ENCODE data around the gene NCK1. TPM values are rescaled to one million over a fixed set of nuclear protein-coding genes. Genes with fewer than 3 reads are reported as not detected.

Gene NCK1
- polyA plus RNA-seq, 2 of the 4 experiments (the other 2 are of a cell fraction): 30.2 to 60.8 TPM

DNA sequence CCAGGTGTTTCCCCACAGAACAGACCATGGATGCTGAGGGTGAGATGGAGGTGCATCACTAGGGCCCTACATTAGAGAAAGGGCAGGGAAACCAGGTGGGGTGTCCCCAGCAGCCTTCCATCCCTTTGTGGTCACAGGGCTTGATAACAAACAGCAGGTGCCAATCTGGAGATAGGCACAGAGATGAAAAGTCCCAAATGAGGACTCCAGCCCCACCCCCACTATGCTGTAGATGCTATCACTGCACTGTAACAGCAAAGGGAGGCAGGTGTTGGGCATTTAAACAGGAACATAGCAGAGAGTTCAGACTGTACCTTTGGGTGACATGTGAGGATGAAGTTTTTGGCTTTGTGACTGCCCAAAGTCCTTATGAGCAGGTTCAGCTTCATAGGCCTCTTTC, 117.2 kb downstream of the NCK1 start:
- no peak overlapping the region for H3K4me3 ChIP-seq
- FAIRE-seq: no peak
- no peak overlapping the region for H3K27ac ChIP-seq
- POLR2A ChIA-PET: no interaction called here
- no peaks in the 10 kb centered on the region for H3K4me1 ChIP-seq
- ATAC-seq: no peak
- CTCF ChIA-PET: no interaction called here
- no peaks in the 10 kb centered on the region for H3K9me3 ChIP-seq
- no peak for DNase-seq (ENCODE audit: low read depth in 1 of 2, low spot score in 1 of 2)
- no peak overlapping the region for H3K4me2 ChIP-seq
- TF ChIP-seq HOXB13 (CRISPR knock-in tag; IDR thresholded peaks at IDR 0.05; ENCODE audit: low read depth) (no peak), TP53 (CRISPR knock-in tag; IDR thresholded peaks at IDR 0.05) (no peak), KDM1A (IDR thresholded peaks at IDR 0.05; ENCODE audit: low read depth) (no peak), RNF2 (IDR thresholded peaks at IDR 0.05; ENCODE audit: borderline replicate concordance, low read depth) (no peak), NR3C1 (IDR thresholded peaks at IDR 0.05) (no peak)

DNA sequence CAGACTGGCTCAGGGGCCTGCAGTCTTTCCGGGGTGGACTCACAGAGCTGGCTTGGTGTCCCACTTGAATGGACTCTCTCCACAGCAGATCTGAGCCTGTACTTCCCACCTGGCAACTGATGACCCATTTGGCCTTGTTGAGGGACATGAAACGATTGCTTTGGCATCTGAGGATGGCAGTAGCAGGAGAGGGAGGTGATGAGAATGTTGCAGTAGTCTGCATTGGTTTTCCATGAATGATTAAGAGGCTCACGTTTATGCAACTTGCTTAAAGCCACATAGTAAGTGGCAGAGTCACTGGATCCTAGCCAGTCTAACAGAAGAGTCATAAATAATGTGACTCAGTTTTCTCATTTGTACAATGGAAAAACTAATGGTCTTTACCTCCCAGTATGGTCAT, 117.7 kb downstream of the NCK1 start:
- no peak for DNase-seq (ENCODE audit: low read depth in 1 of 2, low spot score in 1 of 2)
- ChIA-PET POLR2A (no interaction called here), CTCF (no interaction called here)
- Histone ChIP-seq H3K4me1 (no peaks in the 10 kb centered on the region), H3K4me3 (no peak overlapping the region), H3K9me3 (no peaks in the 10 kb centered on the region), H3K27ac (no peak overlapping the region), H3K4me2 (no peak overlapping the region)
- WGBS (ENCODE audit: missing lambda C conversion rate): 35% methylated on average over 2 of the region's 3 CpGs
- TF ChIP-seq EHMT2 (IDR thresholded peaks at IDR 0.05; ENCODE audit: low read depth): no peak
- TF ChIP-seq FOSL2 (IDR thresholded peaks at IDR 0.05): no peak
- TF ChIP-seq FOSL2 (CRISPR knock-in tag; IDR thresholded peaks at IDR 0.05): no peak
- TF ChIP-seq RFX5 (IDR thresholded peaks at IDR 0.05): peak; percentile 78; the same call in 1 of the 2 replicates
- no peak for ATAC-seq
- no peak for FAIRE-seq

DNA sequence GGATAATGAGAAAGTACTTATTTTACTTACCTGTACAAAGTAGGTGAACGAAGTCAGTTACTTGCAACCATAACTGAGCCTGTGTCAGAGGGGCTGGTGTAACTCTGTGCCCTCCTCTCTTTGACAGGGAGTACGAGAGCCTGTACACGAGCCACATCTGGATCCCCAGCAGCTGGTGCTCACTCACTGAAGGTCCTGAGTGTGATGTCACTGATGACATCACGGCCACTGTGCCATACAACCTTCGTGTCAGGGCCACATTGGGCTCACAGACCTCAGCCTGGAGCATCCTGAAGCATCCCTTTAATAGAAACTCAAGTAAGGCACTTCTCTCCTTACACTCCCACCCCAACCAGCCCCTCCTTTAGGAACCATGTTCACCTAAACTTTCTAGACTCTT, 120.0 kb downstream of the NCK1 start:
- TF ChIP-seq, protein P1, sequence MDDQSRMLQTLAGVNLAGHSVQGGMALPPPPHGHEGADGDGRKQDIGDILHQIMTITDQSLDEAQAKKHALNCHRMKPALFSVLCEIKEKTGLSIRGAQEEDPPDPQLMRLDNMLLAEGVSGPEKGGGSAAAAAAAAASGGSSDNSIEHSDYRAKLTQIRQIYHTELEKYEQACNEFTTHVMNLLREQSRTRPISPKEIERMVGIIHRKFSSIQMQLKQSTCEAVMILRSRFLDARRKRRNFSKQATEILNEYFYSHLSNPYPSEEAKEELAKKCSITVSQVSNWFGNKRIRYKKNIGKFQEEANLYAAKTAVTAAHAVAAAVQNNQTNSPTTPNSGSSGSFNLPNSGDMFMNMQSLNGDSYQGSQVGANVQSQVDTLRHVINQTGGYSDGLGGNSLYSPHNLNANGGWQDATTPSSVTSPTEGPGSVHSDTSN (IDR thresholded peaks at IDR 0.05): no peak
- TF ChIP-seq, protein P2, sequence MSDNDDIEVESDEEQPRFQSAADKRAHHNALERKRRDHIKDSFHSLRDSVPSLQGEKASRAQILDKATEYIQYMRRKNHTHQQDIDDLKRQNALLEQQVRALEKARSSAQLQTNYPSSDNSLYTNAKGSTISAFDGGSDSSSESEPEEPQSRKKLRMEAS (IDR thresholded peaks at IDR 0.05): no peak
- TF ChIP-seq CEBPB (IDR thresholded peaks at IDR 0.05) (no peak), ZSCAN20 (CRISPR knock-in tag; IDR thresholded peaks at IDR 0.05) (no peak), NR3C1 (IDR thresholded peaks at IDR 0.05) (no peak), EP300 (IDR thresholded peaks at IDR 0.05) (no peak), TFCP2L1 (CRISPR knock-in tag; IDR thresholded peaks at IDR 0.05) (no peak), JUNB (IDR thresholded peaks at IDR 0.05) (no peak), EHMT2 (IDR thresholded peaks at IDR 0.05; ENCODE audit: low read depth) (no peak), ZC3H11A (IDR thresholded peaks at IDR 0.05) (no peak), FOSL2 (IDR thresholded peaks at IDR 0.05) (no peak), FOSL2 (CRISPR knock-in tag; IDR thresholded peaks at IDR 0.05) (no peak)
- TF ChIP-seq, protein P3, sequence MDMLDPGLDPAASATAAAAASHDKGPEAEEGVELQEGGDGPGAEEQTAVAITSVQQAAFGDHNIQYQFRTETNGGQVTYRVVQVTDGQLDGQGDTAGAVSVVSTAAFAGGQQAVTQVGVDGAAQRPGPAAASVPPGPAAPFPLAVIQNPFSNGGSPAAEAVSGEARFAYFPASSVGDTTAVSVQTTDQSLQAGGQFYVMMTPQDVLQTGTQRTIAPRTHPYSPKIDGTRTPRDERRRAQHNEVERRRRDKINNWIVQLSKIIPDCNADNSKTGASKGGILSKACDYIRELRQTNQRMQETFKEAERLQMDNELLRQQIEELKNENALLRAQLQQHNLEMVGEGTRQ (IDR thresholded peaks at IDR 0.05): no peak
- CTCF ChIA-PET: interaction anchor here (0.8 kb wide), 1 partner anchor 32 kb away, joined by 4 read pairs; no protein-coding TSS in a partner anchor
- DNase-seq (ENCODE audit: low read depth in 1 of 2, low spot score in 1 of 2) (no peak), FAIRE-seq (no peak), ATAC-seq (no peak)
- POLR2A ChIA-PET: no interaction called here
- H3K4me3 ChIP-seq: no peak overlapping the region
- WGBS (ENCODE audit: missing lambda C conversion rate): 66% methylated on average over 5 of the region's 5 CpGs
- no peaks in the 10 kb centered on the region for H3K9me3 ChIP-seq
- H3K4me2 ChIP-seq: no peak overlapping the region
- H3K27ac ChIP-seq: no peak overlapping the region
- H3K4me1 ChIP-seq: no peaks in the 10 kb centered on the region

DNA sequence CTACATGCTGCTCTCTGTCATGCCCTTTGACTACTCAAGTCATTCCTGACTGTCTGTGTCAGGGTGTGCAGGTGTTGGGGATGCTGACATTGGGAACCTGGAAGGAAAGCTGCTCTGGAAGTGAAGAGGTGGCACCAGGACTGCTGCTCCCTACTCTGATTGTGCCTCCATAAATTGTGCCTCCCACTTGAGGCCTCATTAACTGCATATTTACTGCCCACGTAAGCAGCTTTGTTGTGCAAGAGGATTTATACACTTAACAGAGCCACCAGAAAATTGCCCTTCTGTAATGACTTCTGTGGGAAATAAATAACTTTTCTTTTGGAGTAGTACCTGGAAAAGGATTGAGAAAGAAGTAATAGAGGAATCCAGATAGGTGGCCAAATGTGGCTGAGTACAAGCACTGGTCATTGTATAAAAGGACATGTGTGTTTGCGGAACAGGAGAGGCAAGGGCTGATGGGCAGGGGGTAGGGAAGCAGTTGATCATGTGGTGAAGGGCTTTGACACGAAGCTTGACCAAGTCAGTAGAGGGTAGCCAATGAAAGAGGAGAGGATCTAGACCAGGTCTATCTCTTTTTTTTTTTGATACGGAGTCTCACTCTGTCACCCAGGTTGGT, 120.6 kb downstream of the NCK1 start:
- DNase-seq (ENCODE audit: low read depth in 1 of 2, low spot score in 1 of 2) (no peak), FAIRE-seq (no peak), ATAC-seq (no peak)
- no peaks in the 10 kb centered on the region for H3K4me1 ChIP-seq
- H3K4me3 ChIP-seq: no peak overlapping the region
- ChIA-PET CTCF (no interaction called here), POLR2A (no interaction called here)
- no peak for TF ChIP-seq MYC (IDR thresholded peaks at IDR 0.05; ENCODE audit: borderline replicate concordance, low read length)
- TF ChIP-seq SMC3 (IDR thresholded peaks at IDR 0.05): no peak
- TF ChIP-seq, protein P2 (IDR thresholded peaks at IDR 0.05): no peak
- TF ChIP-seq, protein P3 (IDR thresholded peaks at IDR 0.05): no peak
- TF ChIP-seq RNF2 (IDR thresholded peaks at IDR 0.05; ENCODE audit: borderline replicate concordance, low read depth): no peak
- TF ChIP-seq, protein P4, sequence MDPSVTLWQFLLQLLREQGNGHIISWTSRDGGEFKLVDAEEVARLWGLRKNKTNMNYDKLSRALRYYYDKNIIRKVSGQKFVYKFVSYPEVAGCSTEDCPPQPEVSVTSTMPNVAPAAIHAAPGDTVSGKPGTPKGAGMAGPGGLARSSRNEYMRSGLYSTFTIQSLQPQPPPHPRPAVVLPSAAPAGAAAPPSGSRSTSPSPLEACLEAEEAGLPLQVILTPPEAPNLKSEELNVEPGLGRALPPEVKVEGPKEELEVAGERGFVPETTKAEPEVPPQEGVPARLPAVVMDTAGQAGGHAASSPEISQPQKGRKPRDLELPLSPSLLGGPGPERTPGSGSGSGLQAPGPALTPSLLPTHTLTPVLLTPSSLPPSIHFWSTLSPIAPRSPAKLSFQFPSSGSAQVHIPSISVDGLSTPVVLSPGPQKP (IDR thresholded peaks at IDR 0.05; ENCODE audit: low read depth, low read length): no peak
- TF ChIP-seq, protein P5, sequence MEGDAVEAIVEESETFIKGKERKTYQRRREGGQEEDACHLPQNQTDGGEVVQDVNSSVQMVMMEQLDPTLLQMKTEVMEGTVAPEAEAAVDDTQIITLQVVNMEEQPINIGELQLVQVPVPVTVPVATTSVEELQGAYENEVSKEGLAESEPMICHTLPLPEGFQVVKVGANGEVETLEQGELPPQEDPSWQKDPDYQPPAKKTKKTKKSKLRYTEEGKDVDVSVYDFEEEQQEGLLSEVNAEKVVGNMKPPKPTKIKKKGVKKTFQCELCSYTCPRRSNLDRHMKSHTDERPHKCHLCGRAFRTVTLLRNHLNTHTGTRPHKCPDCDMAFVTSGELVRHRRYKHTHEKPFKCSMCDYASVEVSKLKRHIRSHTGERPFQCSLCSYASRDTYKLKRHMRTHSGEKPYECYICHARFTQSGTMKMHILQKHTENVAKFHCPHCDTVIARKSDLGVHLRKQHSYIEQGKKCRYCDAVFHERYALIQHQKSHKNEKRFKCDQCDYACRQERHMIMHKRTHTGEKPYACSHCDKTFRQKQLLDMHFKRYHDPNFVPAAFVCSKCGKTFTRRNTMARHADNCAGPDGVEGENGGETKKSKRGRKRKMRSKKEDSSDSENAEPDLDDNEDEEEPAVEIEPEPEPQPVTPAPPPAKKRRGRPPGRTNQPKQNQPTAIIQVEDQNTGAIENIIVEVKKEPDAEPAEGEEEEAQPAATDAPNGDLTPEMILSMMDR (IDR thresholded peaks at IDR 0.05): no peak
- TF ChIP-seq FOSB (CRISPR knock-in tag; IDR thresholded peaks at IDR 0.05): no peak
- WGBS (ENCODE audit: missing lambda C conversion rate): 85% methylated on average over 4 of the region's 4 CpGs
- no peak overlapping the region for H3K27ac ChIP-seq
- no peaks in the 10 kb centered on the region for H3K9me3 ChIP-seq
- no peak overlapping the region for H3K4me2 ChIP-seq

Measured in A549 (cell line).